ENCODE results near the gene DNASE1L3. TPM values are rescaled to one million over a fixed set of nuclear protein-coding genes. Genes with fewer than 3 reads are reported as not detected.

DNASE1L3 gene
- total and polyA plus RNA-seq, 2 of the 13 experiments (the other 11 are each of a cell fraction or from before 2014, with no cell fraction given) = 0.86 to 1.7 TPM

GRCh38 chr3:58217209-58217811, 6.5 kb upstream of the DNASE1L3 start (continued):
- peak; percentile 73; the same call in 1 of the 2 replicates for TF ChIP-seq HINFP (CRISPR knock-in tag; IDR thresholded peaks at IDR 0.05; ENCODE audit: low read depth)
- peak; percentile 67; the same call in 1 of the 2 replicates for TF ChIP-seq ZNF598 (CRISPR knock-in tag; IDR thresholded peaks at IDR 0.05; ENCODE audit: borderline replicate concordance)
- peak; percentile 30 for TF ChIP-seq SKI (IDR thresholded peaks at IDR 0.05; ENCODE audit: partially characterized antibody)
- peak; percentile 69; the same call in 1 of the 2 replicates for TF ChIP-seq ZNF607 (CRISPR knock-in tag; IDR thresholded peaks at IDR 0.05; ENCODE audit: borderline replicate concordance)
- TF ChIP-seq STAT6 (CRISPR knock-in tag; IDR thresholded peaks at IDR 0.05; ENCODE audit: borderline replicate concordance) = no peak
- TF ChIP-seq E2F1 (CRISPR knock-in tag; IDR thresholded peaks at IDR 0.05) = no peak
- no peak for TF ChIP-seq PLRG1 (conservative IDR thresholded peaks at IDR 0.05)
- peak; percentile 33; the same call in 1 of the 2 replicates for TF ChIP-seq FOXP4 (CRISPR knock-in tag; IDR thresholded peaks at IDR 0.05)
- TF ChIP-seq DRAP1 (CRISPR knock-in tag; IDR thresholded peaks at IDR 0.05) = peak; percentile 55
- TF ChIP-seq ZFP82 (CRISPR knock-in tag; IDR thresholded peaks at IDR 0.05; ENCODE audit: borderline replicate concordance) = no peak
- TF ChIP-seq ZNF891 (CRISPR knock-in tag; IDR thresholded peaks at IDR 0.05) = peak; percentile 90
- no peak for TF ChIP-seq ZBTB7B (CRISPR knock-in tag; IDR thresholded peaks at IDR 0.05)
- 0 out of 2 replicates have a peak, but pooled peaks have one; percentile 25 for TF ChIP-seq ZNF280D (CRISPR knock-in tag; IDR thresholded peaks at IDR 0.05)
- TF ChIP-seq MYPOP (CRISPR knock-in tag; IDR thresholded peaks at IDR 0.05) = peak; percentile 53; the same call in 1 of the 2 replicates
- TF ChIP-seq ZMAT5 (CRISPR knock-in tag; IDR thresholded peaks at IDR 0.05; ENCODE audit: borderline replicate concordance, low read depth) = no peak
